Measurements from ENCODE around the gene PPFIBP1.

Gene PPFIBP1

GRCh38 chr12:27667540-27667939 lies 143.5 kb downstream of the PPFIBP1 start:
- DNase-seq (ENCODE audit: low read depth) = no peak

DNA sequence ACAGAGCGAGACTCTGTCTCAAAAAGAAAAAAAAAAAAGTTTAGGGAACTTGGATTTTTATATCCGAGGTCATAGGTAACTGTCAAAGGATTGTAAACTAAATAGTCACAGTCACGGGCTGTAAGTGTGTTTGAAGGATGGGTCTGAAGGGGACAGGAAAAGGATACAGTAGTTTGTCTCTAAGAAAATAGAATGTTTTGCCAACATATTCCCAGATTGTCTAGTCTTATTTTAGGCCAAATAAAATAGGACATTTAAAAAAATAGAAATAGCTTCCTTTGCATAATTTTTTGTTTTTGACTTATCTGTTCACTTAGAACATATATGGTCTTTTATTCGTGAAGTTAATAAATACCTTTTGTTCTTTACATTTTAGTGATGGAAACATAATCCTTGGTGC lies 148.0 kb downstream of the PPFIBP1 start:
- no peak for DNase-seq (ENCODE audit: low read depth)

GRCh38 chr12:27672643-27673042 lies 148.6 kb downstream of the PPFIBP1 start:
- DNase-seq (ENCODE audit: low read depth) = no peak

DNA sequence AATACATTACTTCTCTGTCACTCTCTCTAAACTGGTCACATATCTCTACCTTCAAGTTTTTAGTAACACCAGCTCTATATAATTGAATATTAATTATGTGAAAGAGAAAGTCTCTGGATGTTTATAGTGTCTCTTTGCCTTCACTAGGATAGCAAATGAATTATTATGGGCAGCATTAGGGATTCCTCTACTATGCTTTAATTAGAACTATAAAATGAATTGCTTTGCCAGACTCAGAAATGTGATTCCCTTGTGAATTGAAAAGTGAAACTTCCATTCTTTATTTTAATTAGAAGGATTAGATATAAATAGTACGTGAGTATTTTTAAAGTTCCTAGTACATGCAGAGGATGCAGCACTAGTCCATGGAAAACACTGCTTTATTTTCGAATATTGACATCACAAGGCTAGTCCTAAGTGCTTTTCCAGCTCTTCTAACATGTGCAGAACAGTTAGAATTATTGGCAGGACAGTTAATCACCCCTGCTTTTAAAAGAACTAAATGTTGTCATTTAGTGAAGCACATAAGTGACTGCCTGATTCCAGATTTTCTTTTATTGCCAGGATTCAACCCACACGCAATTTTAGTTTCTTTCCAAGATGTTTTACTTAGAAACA lies 149.2 kb downstream of the PPFIBP1 start:
- DNase-seq (ENCODE audit: low read depth) = no peak

DNA sequence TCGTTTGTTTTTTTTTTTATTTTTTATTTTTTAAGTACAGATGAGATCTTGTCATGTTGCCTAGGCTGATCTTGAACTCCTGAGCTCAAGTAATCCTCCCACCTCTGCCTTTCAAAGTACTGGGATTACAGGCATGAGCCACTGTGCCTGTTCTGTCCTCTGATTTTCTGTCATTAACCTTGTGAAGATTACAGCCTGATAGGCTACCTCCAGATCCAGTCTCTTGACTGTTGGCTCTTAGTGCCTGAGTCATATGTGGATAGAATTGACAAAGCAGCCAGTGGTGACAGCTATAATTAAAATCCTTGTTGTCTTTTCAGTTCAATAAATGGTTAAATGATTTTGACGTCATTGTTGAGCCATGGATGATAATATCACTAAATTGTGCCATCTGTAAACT lies 151.0 kb downstream of the PPFIBP1 start:
- DNase-seq (ENCODE audit: low read depth) = no peak

GRCh38 chr12:27680619-27681018 lies 156.6 kb downstream of the PPFIBP1 start:
- DNase-seq (ENCODE audit: low read depth) = no peak

GRCh38 chr12:27682534-27682933 lies 158.5 kb downstream of the PPFIBP1 start:
- DNase-seq (ENCODE audit: low read depth) = no peak

GRCh38 chr12:27685274-27685673 lies 161.3 kb downstream of the PPFIBP1 start:
- no peak for DNase-seq (ENCODE audit: low read depth)

DNA sequence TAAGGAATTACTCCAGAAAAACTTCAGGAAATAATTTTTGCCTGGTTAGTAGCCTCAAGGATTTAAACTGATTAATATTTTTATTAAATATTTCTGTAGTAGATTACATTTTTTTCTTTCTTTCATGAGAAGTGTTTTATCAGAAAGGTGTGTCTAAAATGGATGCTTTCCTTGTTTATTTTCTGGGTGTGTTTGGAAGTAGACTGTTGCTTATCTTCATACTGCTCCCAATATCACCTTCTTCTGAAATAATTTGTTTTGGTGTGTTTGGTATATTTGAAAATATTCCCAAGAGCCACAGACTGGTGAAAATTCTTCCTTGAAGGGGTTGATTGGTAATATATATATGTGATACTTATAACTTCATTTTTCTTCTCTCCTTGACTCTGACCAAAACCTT lies 162.1 kb downstream of the PPFIBP1 start:
- DNase-seq (ENCODE audit: low read depth) = no peak

DNA sequence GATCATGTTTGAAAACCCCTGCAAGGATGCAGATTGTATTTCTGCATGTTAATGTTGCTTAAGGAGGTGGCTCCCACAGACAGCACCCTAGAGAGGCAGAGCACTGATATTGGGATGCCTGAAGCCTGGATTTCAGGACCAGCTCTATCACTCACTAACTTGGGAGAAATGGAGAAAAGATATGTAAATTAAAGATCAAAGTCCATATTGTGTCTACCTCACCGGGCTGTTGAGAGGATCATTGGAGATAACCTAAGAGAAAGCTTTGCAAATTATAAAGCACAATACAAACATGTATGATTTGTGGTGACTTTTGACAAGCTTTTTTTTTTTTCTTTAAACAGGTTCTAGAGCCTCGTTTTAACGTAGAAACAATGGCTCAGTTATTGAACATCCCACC lies 164.7 kb downstream of the PPFIBP1 start:
- DNase-seq (ENCODE audit: low read depth) = no peak

DNA sequence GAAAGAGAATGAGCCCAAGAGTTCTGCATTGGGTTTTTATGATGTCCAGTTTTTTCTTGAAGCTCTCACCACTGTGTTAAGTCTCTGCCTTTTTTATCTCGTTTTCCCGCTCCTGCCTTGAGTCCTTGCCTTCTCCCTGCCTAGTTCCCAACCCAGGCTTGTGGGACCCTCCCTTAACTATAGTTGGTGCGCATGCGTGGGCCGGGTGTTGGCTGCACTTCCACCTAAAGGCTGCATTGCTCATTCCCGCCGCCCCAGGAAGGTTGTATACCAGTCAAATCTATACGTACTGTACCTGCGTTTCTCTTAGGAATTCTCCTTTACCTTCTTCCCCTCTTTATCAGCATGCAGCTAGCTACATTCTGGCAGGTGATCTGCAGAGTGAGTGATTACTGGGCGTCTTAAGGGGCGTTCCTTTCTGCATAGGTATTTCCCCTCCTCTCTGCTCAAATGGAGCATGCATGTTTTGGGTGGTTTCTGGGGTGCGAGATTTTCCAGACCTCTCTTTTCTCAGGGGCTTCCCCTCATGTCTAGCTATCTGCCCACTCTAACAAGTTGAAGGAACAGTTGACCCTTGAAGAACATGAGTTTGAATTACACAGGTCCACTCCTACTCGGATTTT lies 165.7 kb downstream of the PPFIBP1 start:
- no peak for DNase-seq (ENCODE audit: low read depth)

GRCh38 chr12:27693403-27693802 lies 169.4 kb downstream of the PPFIBP1 start:
- DNase-seq (ENCODE audit: low read depth) = no peak

DNA sequence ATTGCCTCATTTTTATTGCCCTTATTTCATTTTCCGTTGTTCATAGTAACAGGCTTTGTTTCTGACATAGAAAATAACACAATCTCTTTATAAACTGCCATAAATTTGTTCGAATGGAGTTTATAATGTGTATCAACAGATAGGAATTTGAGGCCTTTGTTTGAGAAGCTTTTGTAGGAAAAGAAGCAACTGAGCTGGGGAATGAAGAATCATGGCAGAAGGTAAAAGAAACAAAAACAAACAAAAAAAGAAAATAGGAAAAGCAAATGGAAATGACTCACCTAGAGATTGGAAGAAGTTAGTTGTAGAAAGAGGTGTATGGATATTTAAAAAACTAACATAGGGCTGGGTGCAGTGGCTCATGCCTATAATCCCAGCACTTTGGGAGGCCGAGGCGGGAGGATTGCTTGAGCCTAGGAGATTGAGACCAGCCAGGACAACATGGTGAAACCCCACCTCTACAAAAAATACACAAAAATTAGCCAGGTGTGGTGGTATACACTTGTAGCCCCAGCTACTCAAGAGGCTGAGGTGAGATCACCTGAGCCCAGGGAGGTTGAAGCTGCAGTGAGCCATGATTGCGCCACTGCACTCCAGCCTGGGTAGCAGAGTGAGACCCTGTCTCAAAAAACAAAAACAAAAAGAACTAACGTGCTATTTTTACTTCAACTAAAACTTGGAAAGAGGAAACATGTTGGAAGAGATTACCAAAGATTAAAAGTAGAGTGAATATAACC lies 171.7 kb downstream of the PPFIBP1 start:
- DNase-seq (ENCODE audit: low read depth) = no peak

- DNase-seq (ENCODE audit: low read depth) = no peak
Measured at GRCh38 chr12:27696293-27696652, 172.3 kb downstream of the PPFIBP1 start, which contains the start of gene REP15. REP15 (plus strand) TSS chr12:27696447; CDS start chr12:27696563, 116 bp downstream.

- no peak for DNase-seq (ENCODE audit: low read depth)
Measured at GRCh38 chr12:27696864-27697564, 173.0 kb downstream of the PPFIBP1 start.

GRCh38 chr12:27703720-27704452 lies 179.9 kb downstream of the PPFIBP1 start:
- DNase-seq (ENCODE audit: low read depth) = peak; percentile 56

DNA sequence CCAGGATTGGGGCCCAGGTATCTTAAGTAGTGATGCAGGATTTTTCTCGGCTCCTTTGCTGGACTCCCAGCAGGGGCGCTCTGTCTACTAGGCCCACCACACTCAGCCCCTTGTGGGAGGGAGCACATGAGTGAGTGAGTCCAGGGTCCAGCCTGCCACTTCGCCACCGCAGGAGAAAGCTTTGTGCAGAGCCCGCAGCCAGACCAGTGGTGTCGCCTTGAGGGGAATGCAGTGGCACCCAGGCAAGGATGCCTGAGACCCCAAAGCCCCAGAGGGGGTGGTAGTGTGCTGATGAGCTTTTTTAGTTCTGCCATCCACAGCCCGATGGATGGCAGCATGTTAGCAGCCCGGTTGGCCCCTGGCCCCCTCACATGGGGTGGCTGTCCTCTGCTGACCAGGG lies 181.3 kb downstream of the PPFIBP1 start:
- no peak for DNase-seq (ENCODE audit: low read depth)

GRCh38 chr12:27707216-27707615 lies 183.2 kb downstream of the PPFIBP1 start:
- no peak for DNase-seq (ENCODE audit: low read depth)

DNA sequence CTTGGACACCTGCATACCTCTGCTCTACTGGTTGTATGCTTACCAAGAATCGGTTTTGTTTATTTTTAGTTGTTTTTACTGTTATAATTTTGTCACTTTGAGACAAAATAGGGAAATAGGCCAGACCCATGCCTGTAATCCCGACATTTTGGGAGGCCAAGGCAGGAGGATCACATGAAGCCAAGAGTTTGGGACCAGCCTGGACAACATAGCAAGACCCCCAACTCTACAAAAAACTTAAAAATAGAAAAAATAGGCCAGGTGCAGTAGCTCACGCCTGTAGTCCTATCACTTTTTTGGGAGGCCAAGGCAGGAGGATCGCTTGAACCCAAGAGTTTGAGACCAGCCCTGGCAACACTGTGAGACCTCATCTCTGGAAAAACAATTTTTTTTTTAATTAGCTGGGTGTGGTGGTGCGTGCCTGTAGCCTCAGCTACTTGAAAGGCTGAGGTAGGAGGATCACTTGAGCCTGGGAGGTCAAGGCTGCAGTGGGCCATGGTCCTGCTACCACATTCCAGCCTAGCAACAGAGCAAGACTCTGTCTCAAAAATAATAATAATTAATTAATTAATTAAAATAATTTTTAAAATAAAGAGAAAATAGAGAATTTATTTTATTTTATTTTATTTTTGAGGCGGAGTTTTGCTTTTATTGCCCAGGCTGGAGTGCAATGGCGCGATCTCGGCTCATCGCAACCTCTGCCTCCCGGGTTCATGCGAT lies 185.4 kb downstream of the PPFIBP1 start:
- no peak for DNase-seq (ENCODE audit: low read depth)

DNA sequence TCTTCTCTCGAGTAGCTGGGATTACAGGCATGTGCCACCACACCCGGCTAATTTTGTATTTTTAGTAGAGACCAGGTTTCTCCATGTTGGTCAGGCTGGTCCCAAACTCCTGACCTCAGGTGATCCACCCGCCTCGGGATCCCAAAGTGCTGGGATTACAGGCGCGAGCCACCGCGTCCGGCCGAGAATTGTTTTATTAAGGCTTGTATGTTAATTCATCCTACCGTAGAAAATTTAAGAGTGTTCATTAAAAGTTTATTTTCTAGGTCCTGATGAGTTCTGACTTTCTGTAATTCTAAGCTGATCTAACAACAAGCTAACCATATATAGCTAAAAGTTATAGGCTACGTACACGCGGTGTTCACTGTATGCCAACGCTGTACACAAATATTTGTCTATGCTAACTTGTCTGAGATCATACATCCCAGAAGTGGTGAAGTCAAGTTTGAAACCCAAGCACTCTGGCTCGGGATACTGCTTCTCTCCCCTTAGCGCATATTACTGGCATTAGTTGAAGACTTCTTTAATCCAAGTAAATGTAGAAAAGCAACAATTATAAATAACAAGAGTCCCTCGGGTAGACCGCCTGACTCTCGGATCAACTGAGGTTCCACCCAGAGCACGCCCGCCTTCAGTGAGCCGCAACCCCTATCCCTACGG lies 186.1 kb downstream of the PPFIBP1 start:
- no peak for DNase-seq (ENCODE audit: low read depth)
